Measurements from ENCODE around the gene STK16. TPM values are rescaled to one million over a fixed set of nuclear protein-coding genes. Genes with fewer than 3 reads are reported as not detected.

The STK16 gene
- total and polyA plus RNA-seq, 2 of the 13 experiments (the other 11 are each of a cell fraction or from before 2014, with no cell fraction given), result 28.0 to 50.9 TPM

DNA sequence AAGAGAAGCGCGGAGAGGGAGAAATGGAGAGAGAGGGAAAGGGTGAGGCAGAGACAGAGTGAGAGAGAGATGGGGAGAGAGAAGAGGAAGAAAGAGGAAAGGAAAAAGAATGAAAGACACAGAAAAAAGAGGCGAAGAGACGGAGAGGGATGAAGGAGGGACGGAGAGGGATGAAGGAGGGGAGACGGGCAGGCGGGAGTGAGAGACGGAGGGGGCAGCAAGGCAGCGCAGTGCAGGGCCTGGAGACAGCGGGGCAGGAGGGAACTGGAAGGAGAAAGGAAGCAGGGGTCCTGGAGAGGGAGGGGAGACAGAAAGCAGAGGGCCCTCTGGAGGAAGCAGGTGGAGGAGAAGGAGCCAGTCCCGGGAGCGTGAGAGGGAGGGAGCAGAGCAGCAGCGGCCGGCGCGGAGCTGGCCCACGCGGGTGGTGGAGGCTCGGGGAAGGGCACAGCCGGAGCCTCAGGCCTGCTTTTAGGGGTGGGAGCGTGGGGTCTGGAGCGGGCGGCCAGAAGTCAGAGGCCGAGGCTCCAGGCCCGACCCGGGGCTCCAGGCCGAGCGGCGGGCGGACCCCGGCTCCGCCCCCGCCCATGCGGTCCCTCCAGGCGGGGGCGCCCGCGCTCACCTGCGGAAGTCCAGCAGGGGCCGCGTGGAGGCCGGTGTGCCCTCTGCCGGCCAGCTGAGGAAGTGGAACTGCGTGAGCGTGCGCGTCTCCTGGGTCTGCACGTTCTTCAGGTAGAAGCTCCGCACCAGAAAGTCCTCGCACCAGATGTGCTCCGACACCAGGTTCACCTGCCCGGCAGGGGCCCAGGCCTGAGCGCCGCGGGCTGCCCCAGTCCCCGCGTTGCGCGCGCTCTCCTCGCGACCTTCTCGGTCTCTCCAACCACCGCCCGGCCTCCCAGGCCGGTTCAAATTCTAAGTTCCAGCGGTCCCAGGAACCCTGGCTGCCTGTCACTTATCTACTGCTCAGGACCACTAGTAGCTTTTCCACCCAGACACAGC lies 49.4 kb downstream of the STK16 start (continued):
- TF ChIP-seq, protein P1, sequence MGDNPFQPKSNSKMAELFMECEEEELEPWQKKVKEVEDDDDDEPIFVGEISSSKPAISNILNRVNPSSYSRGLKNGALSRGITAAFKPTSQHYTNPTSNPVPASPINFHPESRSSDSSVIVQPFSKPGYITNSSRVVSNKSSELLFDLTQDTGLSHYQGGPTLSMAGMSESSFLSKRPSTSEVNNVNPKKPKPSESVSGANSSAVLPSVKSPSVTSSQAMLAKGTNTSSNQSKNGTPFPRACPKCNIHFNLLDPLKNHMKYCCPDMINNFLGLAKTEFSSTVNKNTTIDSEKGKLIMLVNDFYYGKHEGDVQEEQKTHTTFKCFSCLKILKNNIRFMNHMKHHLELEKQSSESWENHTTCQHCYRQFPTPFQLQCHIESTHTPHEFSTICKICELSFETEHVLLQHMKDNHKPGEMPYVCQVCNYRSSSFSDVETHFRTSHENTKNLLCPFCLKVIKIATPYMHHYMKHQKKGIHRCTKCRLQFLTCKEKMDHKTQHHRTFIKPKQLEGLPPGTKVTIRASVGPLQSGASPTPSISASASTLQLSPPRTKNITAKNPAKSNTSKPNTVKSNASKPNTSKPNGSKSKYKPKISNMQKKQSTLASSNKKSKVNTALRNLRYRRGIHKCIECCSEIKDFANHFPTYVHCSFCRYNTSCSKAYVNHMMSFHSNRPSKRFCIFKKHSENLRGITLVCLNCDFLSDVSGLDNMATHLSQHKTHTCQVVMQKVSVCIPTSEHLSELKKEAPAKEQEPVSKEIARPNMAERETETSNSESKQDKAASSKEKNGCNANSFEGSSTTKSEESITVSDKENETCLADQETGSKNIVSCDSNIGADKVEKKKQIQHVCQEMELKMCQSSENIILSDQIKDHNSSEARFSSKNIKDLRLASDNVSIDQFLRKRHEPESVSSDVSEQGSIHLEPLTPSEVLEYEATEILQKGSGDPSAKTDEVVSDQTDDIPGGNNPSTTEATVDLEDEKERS (CRISPR knock-in tag; IDR thresholded peaks at IDR 0.05), result peak; percentile 60; the same call in 1 of the 2 replicates
- TF ChIP-seq YEATS4 (CRISPR knock-in tag; IDR thresholded peaks at IDR 0.05; ENCODE audit: borderline replicate concordance), result peak; percentile 95
- TF ChIP-seq CEBPG (CRISPR knock-in tag; IDR thresholded peaks at IDR 0.05), result no peak
- peak; percentile 87; the same call in 1 of the 2 replicates for TF ChIP-seq ZNF790 (CRISPR knock-in tag; IDR thresholded peaks at IDR 0.05; ENCODE audit: borderline replicate concordance)
- peak; percentile 99 for TF ChIP-seq RAD21 (CRISPR knock-in tag; IDR thresholded peaks at IDR 0.05)
- 0 out of 2 replicates have a peak, but pooled peaks have one; percentile 63 for TF ChIP-seq ZNF335 (CRISPR knock-in tag; IDR thresholded peaks at IDR 0.05)
- TF ChIP-seq, protein P2, sequence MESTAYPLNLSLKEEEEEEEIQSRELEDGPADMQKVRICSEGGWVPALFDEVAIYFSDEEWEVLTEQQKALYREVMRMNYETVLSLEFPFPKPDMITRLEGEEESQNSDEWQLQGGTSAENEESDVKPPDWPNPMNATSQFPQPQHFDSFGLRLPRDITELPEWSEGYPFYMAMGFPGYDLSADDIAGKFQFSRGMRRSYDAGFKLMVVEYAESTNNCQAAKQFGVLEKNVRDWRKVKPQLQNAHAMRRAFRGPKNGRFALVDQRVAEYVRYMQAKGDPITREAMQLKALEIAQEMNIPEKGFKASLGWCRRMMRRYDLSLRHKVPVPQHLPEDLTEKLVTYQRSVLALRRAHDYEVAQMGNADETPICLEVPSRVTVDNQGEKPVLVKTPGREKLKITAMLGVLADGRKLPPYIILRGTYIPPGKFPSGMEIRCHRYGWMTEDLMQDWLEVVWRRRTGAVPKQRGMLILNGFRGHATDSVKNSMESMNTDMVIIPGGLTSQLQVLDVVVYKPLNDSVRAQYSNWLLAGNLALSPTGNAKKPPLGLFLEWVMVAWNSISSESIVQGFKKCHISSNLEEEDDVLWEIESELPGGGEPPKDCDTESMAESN (CRISPR knock-in tag; conservative IDR thresholded peaks at IDR 0.05), result peak; percentile 93
- no peak for TF ChIP-seq ZNF850 (CRISPR knock-in tag; conservative IDR thresholded peaks at IDR 0.05)
- TF ChIP-seq ZFP36L1 (CRISPR knock-in tag; IDR thresholded peaks at IDR 0.05), result peak; percentile 98
- TF ChIP-seq HNRNPUL1 (IDR thresholded peaks at IDR 0.05; ENCODE audit: low read depth, low read length), result no peak
- TF ChIP-seq ZNF205 (CRISPR knock-in tag; IDR thresholded peaks at IDR 0.05), result peak; percentile 82
- TF ChIP-seq YEATS2 (CRISPR knock-in tag; IDR thresholded peaks at IDR 0.05; ENCODE audit: borderline replicate concordance), result peak; percentile 81
- TF ChIP-seq ELF4 (CRISPR knock-in tag; IDR thresholded peaks at IDR 0.05; ENCODE audit: borderline replicate concordance), result 0 out of 2 replicates have a peak, but pooled peaks have one; percentile 30
- peak; percentile 98 for TF ChIP-seq DNMT1 (CRISPR knock-in tag; IDR thresholded peaks at IDR 0.05)
- 0 out of 2 replicates have a peak, but pooled peaks have one; percentile 35 for TF ChIP-seq ZNF143 (CRISPR knock-in tag; IDR thresholded peaks at IDR 0.05)
- no peak for TF ChIP-seq SOX13 (IDR thresholded peaks at IDR 0.05)
- peak in 1 of 2 experiments; percentile 54; a peak in 1 of 4 replicates for TF ChIP-seq SOX13 (CRISPR knock-in tag; conservative IDR thresholded peaks at IDR 0.05 in 1 of 2, IDR thresholded peaks at IDR 0.05 in 1 of 2)
- TF ChIP-seq CC2D1A (CRISPR knock-in tag; IDR thresholded peaks at IDR 0.05), result 0 out of 2 replicates have a peak, but pooled peaks have one; percentile 34
- TF ChIP-seq ZFX (CRISPR knock-in tag; IDR thresholded peaks at IDR 0.05; ENCODE audit: low read depth), result peak; percentile 95
- TF ChIP-seq, protein P3, sequence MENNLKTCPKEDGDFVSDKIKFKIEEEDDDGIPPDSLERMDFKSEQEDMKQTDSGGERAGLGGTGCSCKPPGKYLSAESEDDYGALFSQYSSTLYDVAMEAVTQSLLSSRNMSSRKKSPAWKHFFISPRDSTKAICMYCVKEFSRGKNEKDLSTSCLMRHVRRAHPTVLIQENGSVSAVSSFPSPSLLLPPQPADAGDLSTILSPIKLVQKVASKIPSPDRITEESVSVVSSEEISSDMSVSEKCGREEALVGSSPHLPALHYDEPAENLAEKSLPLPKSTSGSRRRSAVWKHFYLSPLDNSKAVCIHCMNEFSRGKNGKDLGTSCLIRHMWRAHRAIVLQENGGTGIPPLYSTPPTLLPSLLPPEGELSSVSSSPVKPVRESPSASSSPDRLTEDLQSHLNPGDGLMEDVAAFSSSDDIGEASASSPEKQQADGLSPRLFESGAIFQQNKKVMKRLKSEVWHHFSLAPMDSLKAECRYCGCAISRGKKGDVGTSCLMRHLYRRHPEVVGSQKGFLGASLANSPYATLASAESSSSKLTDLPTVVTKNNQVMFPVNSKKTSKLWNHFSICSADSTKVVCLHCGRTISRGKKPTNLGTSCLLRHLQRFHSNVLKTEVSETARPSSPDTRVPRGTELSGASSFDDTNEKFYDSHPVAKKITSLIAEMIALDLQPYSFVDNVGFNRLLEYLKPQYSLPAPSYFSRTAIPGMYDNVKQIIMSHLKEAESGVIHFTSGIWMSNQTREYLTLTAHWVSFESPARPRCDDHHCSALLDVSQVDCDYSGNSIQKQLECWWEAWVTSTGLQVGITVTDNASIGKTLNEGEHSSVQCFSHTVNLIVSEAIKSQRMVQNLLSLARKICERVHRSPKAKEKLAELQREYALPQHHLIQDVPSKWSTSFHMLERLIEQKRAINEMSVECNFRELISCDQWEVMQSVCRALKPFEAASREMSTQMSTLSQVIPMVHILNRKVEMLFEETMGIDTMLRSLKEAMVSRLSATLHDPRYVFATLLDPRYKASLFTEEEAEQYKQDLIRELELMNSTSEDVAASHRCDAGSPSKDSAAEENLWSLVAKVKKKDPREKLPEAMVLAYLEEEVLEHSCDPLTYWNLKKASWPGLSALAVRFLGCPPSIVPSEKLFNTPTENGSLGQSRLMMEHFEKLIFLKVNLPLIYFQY (CRISPR knock-in tag; IDR thresholded peaks at IDR 0.05; ENCODE audit: borderline replicate concordance), result peak; percentile 94; the same call in 1 of the 2 replicates
